ENCODE results near the gene ARHGAP25. TPM values are rescaled to one million over a fixed set of nuclear protein-coding genes. Genes with fewer than 3 reads are reported as not detected.

ARHGAP25 gene
- polyA plus RNA-seq, 3 donors = 20.8 to 56.8 (median 36.3) TPM

GRCh38 chr2:68757081-68757480 lies 22.5 kb downstream of the ARHGAP25 start:
- Mint-ChIP-seq H3K4me3 (no peak overlapping the region), H3K27me3 (ENCODE audit: low read depth in 3 of 3) (no peaks in the 10 kb centered on the region), H3K9me3 (no peaks in the 10 kb centered on the region), H3K36me3 (peaks cover 54 to 56% of the 10 kb centered on the region in 2 donors), H3K27ac (peak overlapping the region in 2 of 7 donors; percentile 50 to 63), H3K4me1 (peaks cover 47% of the 10 kb centered on the region)
- Histone ChIP-seq H2AFZ (ENCODE audit: insufficient read depth, low read depth, low read length, poor library complexity, severe bottlenecking) (no peak overlapping the region), H3K4me3 (replicated peaks in 1 of 3; ENCODE audit: low read depth in 2 of 3, low read length in 3 of 3) (no peak overlapping the region), H4K20me1 (ENCODE audit: insufficient read depth, low read length) (peaks cover 5% of the 10 kb centered on the region), H3K27me3 (ENCODE audit: control insufficient read depth in 2 of 2, insufficient read depth in 2 of 2, low read length in 2 of 2) (no peaks in the 10 kb centered on the region), H3K36me3 (replicated peaks in 1 of 2; ENCODE audit: control insufficient read depth in 1 of 2, insufficient read depth in 2 of 2, low read length in 2 of 2) (peaks cover 17 to 55% of the 10 kb centered on the region in 2 donors), H3K9ac (ENCODE audit: insufficient read depth, low read length, poor library complexity, severe bottlenecking) (no peak overlapping the region), H3K4me2 (replicated peaks; ENCODE audit: extremely low read depth, low read length, poor library complexity, severe bottlenecking) (no peak overlapping the region), H3K4me1 (ENCODE audit: control insufficient read depth in 1 of 2, insufficient read depth in 2 of 2, low read length in 2 of 2) (peaks cover 23 to 28% of the 10 kb centered on the region in 2 donors), H3K27ac (ENCODE audit: low read depth in 1 of 2, low read length in 2 of 2) (no peak overlapping the region), H3K9me3 (replicated peaks in 1 of 2; ENCODE audit: control insufficient read depth in 1 of 2, insufficient read depth in 1 of 2, low read length in 2 of 2) (no peaks in the 10 kb centered on the region), H3K79me2 (ENCODE audit: insufficient read depth, low read length) (peaks cover 100% of the 10 kb centered on the region)
- WGBS (ENCODE audit: insufficient coverage) = no CpG with 5 or more reads among the region's 2 CpGs
- DNase-seq = no peak
- TF ChIP-seq CTCF (IDR thresholded peaks at IDR 0.05) = no peak
- intact Hi-C loops (cut with micrococcal nuclease) = no loop called here

- Histone ChIP-seq H3K4me1 (ENCODE audit: control insufficient read depth in 1 of 2, insufficient read depth in 2 of 2, low read length in 2 of 2) (peaks cover 58 to 62% of the 10 kb centered on the region in 2 donors), H3K4me2 (replicated peaks; ENCODE audit: extremely low read depth, low read length, poor library complexity, severe bottlenecking) (peak overlapping the region; percentile 30), H3K36me3 (replicated peaks in 1 of 2; ENCODE audit: control insufficient read depth in 1 of 2, insufficient read depth in 2 of 2, low read length in 2 of 2) (peaks cover 9 to 16% of the 10 kb centered on the region in 2 donors), H3K27me3 (ENCODE audit: control insufficient read depth in 2 of 2, insufficient read depth in 2 of 2, low read length in 2 of 2) (no peaks in the 10 kb centered on the region), H3K79me2 (ENCODE audit: insufficient read depth, low read length) (peaks cover 98% of the 10 kb centered on the region), H3K4me3 (replicated peaks in 1 of 3; ENCODE audit: low read depth in 2 of 3, low read length in 3 of 3) (peak overlapping the region in 1 of 3 experiments; percentile 38), H2AFZ (ENCODE audit: insufficient read depth, low read depth, low read length, poor library complexity, severe bottlenecking) (no peak overlapping the region), H4K20me1 (ENCODE audit: insufficient read depth, low read length) (no peaks in the 10 kb centered on the region), H3K9me3 (replicated peaks in 1 of 2; ENCODE audit: control insufficient read depth in 1 of 2, insufficient read depth in 1 of 2, low read length in 2 of 2) (no peaks in the 10 kb centered on the region), H3K27ac (ENCODE audit: low read depth in 1 of 2, low read length in 2 of 2) (peak overlapping the region; percentile 70 to 83), H3K9ac (ENCODE audit: insufficient read depth, low read length, poor library complexity, severe bottlenecking) (no peak overlapping the region)
- Mint-ChIP-seq H3K4me3 (peak overlapping the region; percentile 37 to 57), H3K4me1 (peaks cover 69% of the 10 kb centered on the region), H3K27me3 (ENCODE audit: low read depth in 3 of 3) (no peaks in the 10 kb centered on the region), H3K36me3 (peaks cover 23 to 30% of the 10 kb centered on the region in 2 donors), H3K9me3 (no peaks in the 10 kb centered on the region), H3K27ac (peak overlapping the region; percentile 89 to 96 (median 95))
- intact Hi-C loops (cut with micrococcal nuclease) = loop anchor here in 1 of 2 donors (2.0 kb wide), 2 partner anchors 13 to 15 kb away; no protein-coding TSS in a partner anchor
- DNase-seq = peak in 1 of 3 donors; percentile 37
- 60% methylated on average over 1 of the region's 2 CpGs for WGBS (ENCODE audit: insufficient coverage)
- no peak for TF ChIP-seq CTCF (IDR thresholded peaks at IDR 0.05)
These were observed 27.5 kb downstream of the ARHGAP25 start for GRCh38 chr2:68762100-68762499.

Data from CD14-positive monocyte (primary cell).